IPS DF 6.9 (cell line): ENCODE results near the gene PTGFRN.
"Not testable (repeated sequence)": the region's sequence is repeated elsewhere in the genome, so short reads cannot be mapped to it uniquely, and the experiment has no call there.

ENCODE experiments used
- DNase-seq: peaks from one replicate; pipeline ENCODE4 v3.0.0-alpha.2; 2013; ENCODE audit warnings: low read depth, low spot score
- H3K27ac ChIP-seq: one replicate; pipeline ENCODE4 v1.5.1; 2013; ENCODE audit warnings: low read length, control low read depth
- H3K27me3 ChIP-seq: 2 replicates; pipeline ENCODE4 v1.6.1; 2013; ENCODE audit warnings: mild to moderate bottlenecking, low read length; ENCODE audit not compliant: control insufficient read depth, insufficient read depth
- H3K36me3 ChIP-seq: 2 replicates; pipeline ENCODE4 v1.6.1; 2013; ENCODE audit warnings: low read length; ENCODE audit not compliant: control insufficient read depth, insufficient read depth
- H3K4me1 ChIP-seq: 2 replicates; pipeline ENCODE4 v1.6.1; 2013; ENCODE audit warnings: low read length; ENCODE audit not compliant: control insufficient read depth, insufficient read depth
- H3K4me3 ChIP-seq: 2 replicates; pipeline ENCODE4 v1.5.1; 2013; ENCODE audit warnings: mild to moderate bottlenecking, low read length
- H3K9me3 ChIP-seq: 2 replicates; pipeline ENCODE4 v1.6.1; 2013; ENCODE audit warnings: low read length, inconsistent platforms; ENCODE audit not compliant: control insufficient read depth, insufficient read depth
- WGBS: extraction: QIAGEN DNeasy Blood & Tissue Kit; methylation state at CpG from one replicate; pipeline ENCODE4 v1.1.7; 2013; ENCODE audit warnings: mixed read lengths, missing lambda C conversion rate; ENCODE audit not compliant: insufficient read length, insufficient coverage; 5-methylcytosine and 5-hydroxymethylcytosine counted together

PTGFRN gene

DNA sequence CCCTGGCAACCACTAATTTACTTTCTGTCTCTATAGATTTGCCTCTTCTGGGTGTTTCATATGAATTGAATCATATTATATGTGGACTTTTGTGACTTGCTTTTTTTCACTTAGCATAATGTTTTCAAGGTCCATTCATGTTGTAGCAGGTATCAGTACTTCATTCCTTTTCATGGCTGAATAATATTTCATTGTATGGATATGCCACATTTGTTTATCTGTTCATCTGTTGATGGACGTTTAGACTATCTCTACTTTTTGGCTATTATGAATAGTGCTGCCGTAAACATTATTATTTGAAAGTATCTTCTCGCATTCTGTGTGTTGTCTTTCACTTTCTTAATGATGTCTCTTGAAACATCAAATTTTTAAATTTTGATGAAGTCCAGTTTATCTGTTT lies 59.0 kb downstream of the PTGFRN start:
- Histone ChIP-seq H3K27ac (no peak overlapping the region), H3K27me3 (no peaks in the 10 kb centered on the region), H3K9me3 (no peaks in the 10 kb centered on the region), H3K4me1 (no peaks in the 10 kb centered on the region), H3K36me3 (peaks cover 2% of the 10 kb centered on the region; the same call in 1 of the 2 replicates), H3K4me3 (no peak overlapping the region)
- no peak for DNase-seq
- WGBS = no CpG with 5 or more reads among the region's 3 CpGs

DNA sequence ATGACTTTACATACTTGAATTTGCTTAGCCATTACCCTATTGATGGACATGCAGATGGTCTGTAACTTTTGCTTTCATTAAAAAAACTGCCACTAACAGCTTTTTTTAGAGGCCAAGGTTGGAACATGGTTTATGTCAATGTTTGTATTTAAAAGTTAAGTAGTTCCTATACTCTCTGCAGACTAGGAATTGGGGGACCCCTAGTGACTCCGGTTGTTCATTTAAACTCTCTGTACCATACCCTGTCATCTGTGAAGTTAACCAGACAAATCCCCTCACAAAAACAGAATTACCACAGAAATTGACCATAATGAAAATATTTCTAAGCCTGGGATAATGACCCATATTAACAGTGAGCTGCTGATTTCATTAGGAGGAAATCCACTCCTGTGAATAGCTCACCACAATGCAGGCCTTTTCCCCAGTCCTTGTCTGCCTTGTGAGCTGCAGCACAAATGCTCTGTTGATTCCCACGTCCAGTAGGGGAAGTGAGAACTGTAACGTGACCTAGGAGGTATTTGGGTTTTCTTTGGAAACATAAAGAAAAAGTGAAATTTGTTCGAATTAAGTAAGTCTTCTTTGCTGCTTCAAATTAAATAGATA lies 61.6 kb downstream of the PTGFRN start:
- H3K36me3 ChIP-seq = peaks cover 7% of the 10 kb centered on the region; the same call in 1 of the 2 replicates
- peaks cover 5% of the 10 kb centered on the region for H3K9me3 ChIP-seq
- H3K4me1 ChIP-seq = no peaks in the 10 kb centered on the region
- H3K27me3 ChIP-seq = no peaks in the 10 kb centered on the region
- no peak for DNase-seq
- H3K27ac ChIP-seq = no peak overlapping the region
- no CpG with 5 or more reads among the region's 4 CpGs for WGBS
- no peak overlapping the region for H3K4me3 ChIP-seq

DNA sequence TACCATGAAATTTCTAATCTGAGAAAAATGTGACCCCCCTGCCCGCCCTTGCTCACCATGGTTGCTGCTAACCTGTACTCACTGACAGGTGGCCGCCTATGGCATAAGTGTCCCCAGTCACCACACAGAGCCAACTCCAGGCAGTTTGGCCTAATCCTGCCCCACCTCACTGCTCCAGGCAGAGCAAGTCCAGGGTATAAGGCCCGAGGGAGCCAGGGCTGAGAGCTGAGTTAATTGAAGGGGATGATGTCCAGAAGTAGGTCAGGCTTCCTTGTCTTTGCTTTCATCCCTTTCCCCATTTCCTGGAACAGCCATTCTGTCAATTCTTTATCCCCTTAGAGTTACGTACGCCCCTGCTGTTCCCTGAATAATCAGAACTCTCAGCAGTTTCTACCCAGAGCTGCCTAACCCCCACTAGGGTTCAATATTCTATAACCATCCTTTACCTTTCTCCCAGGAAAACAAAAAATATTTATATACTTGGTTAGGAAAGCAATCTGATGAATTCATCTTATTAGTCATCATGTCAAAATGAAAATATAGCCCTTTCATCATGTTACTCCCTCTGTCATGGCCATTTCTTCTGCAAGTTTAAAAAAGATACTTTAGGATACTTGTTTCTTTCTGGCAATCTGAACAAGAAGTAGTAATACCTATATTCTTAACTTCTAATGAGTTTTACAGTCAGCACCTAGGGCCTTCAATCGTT lies 62.4 kb downstream of the PTGFRN start:
- Histone ChIP-seq H3K36me3 (peaks cover 7% of the 10 kb centered on the region; the same call in 1 of the 2 replicates), H3K27me3 (no peaks in the 10 kb centered on the region), H3K4me3 (no peak overlapping the region), H3K9me3 (peaks cover 5% of the 10 kb centered on the region), H3K4me1 (no peaks in the 10 kb centered on the region), H3K27ac (no peak overlapping the region)
- no CpG with 5 or more reads among the region's 6 CpGs for WGBS
- DNase-seq = no peak

DNA sequence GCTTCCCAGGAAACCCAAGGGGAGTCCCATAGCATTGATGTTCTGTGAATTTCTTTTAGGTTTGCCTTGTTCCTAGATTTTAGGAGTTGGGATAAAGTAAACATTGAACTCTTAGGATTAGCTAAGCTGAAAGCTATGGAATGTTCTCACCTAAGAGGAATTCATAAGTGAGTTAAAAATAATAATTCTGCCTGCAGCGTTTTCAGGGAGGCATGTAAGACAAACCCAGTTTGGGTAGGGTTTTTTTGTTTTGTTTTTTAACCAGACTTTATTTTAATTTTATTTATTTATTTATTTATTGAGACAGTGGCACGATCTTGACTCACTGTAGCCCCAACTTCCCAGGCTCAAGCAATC lies 62.9 kb downstream of the PTGFRN start:
- Histone ChIP-seq H3K9me3 (peaks cover 5% of the 10 kb centered on the region), H3K4me3 (no peak overlapping the region), H3K36me3 (peaks cover 7% of the 10 kb centered on the region; the same call in 1 of the 2 replicates), H3K27ac (no peak overlapping the region), H3K27me3 (no peaks in the 10 kb centered on the region), H3K4me1 (no peaks in the 10 kb centered on the region)
- WGBS = no CpG with 5 or more reads among the region's 2 CpGs
- no peak for DNase-seq

DNA sequence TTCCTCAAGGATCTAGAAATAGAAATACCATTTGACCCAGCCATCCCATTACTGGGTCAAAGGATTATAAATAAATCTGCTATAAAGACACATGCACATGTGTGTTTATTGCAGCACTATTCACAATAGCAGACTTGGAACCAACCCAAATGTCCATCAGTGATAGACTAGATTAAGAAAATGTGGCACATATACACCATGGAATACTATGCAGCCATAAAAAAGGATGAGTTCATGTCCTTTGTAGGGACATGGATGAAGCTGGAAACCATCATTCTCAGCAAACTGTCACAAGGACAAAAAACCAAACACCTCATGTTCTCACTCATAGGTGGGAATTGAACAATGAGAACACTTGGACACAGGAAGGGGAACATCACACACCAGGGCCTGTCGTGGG lies 70.6 kb downstream of the PTGFRN start:
- H3K9me3 ChIP-seq, H3K4me3 ChIP-seq, H3K27ac ChIP-seq, H3K36me3 ChIP-seq, H3K27me3 ChIP-seq, DNase-seq, H3K4me1 ChIP-seq: not testable (repeated sequence)
- no CpG with 5 or more reads among the region's 1 CpG for WGBS

DNA sequence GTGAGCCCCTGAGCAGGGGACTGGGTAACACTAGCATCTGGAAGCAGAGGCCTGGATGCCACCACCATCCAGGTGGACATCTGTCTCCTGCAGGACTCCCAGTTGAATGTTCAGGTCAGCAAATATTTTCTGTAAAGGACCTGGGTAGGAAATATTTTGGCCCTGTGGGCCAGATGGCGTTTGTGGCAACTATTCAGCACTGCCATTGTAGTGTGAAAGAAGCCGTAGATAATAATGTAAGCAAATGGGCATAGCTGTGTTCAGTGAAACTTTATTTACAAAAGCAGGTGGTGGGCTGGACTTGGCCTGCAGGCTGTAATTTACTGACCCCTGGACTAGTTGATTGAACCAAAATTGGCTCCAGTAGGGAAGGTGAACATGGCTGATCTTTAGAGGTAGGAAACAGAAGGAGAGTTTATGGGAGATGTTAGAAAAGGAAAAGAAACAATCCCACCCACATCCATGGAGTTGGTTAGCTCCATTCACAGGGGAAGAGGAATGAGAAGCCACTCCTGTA lies 71.9 kb downstream of the PTGFRN start:
- no peaks in the 10 kb centered on the region for H3K36me3 ChIP-seq

DNA sequence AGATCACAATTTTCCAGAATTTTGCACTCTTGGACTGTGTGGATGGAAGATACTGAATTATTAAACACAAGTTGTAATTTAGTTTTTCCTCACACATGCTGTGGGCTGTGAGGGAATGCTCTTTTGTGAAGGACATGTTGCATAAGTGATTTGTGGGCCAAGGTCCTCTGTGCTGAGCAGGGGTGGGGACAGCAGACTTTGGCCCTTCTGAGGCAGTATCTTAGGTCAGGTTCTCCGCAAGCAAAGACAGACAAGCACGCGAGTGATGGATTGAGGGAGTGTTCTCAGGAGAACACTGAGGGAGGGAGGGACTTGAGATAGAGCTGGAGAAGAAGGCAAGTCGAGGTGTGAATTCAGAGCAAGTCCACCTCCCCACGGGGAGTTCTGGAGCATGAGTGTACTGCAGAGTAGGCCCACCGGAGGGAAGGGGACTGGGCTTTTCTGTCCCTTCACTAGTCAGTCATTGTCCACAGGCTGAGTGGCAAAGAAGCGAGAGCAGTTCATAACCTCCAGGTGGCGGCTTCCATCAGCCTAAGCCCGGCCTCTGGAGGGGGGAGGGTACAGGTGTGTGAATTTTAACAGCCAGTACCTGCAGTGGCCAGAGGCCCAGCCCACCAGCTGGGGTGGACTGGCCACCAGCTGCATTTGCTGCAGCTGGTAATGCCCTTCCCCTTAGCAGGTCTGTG lies 72.7 kb downstream of the PTGFRN start:
- Histone ChIP-seq H3K9me3 (no peaks in the 10 kb centered on the region), H3K36me3 (no peaks in the 10 kb centered on the region), H3K27ac (no peak overlapping the region), H3K4me1 (peaks cover 3% of the 10 kb centered on the region; the same call in 1 of the 2 replicates), H3K4me3 (no peak overlapping the region), H3K27me3 (no peaks in the 10 kb centered on the region)
- no CpG with 5 or more reads among the region's 9 CpGs for WGBS
- peak; percentile 11 for DNase-seq

More for the DNA sequence above, 71.9 kb downstream of the PTGFRN start:
- no peak overlapping the region for H3K27ac ChIP-seq
- no peaks in the 10 kb centered on the region for H3K9me3 ChIP-seq
- DNase-seq = no peak
- peaks cover 3% of the 10 kb centered on the region; the same call in 1 of the 2 replicates for H3K4me1 ChIP-seq
- no CpG with 5 or more reads among the region's 2 CpGs for WGBS
- no peaks in the 10 kb centered on the region for H3K27me3 ChIP-seq
- no peak overlapping the region for H3K4me3 ChIP-seq

DNA sequence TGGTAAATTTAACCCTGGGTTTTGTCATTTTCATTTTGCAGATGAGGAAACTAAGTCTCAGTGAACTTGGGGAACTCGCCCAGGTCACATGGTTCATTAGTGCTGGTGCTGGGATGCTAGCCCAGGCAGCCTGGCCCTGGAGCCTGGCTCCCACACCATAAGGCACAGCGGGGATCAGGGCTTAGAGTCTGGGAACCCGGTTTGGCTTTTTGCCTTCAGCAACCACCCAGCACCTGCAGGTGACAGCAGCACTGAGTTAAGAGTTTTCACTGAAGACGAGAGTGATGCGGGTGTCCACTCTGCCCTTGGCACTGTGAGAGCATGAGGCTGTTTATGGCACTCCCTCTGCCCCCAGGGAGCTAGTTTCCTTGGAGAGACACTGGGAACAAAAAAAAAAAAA lies 73.4 kb downstream of the PTGFRN start:
- H3K36me3 ChIP-seq = no peaks in the 10 kb centered on the region
- no peaks in the 10 kb centered on the region for H3K9me3 ChIP-seq
- no peak for DNase-seq
- H3K27me3 ChIP-seq = no peaks in the 10 kb centered on the region
- no CpG with 5 or more reads among the region's 5 CpGs for WGBS
- H3K27ac ChIP-seq = no peak overlapping the region
- peaks cover 3% of the 10 kb centered on the region; the same call in 1 of the 2 replicates for H3K4me1 ChIP-seq
- no peak overlapping the region for H3K4me3 ChIP-seq

DNA sequence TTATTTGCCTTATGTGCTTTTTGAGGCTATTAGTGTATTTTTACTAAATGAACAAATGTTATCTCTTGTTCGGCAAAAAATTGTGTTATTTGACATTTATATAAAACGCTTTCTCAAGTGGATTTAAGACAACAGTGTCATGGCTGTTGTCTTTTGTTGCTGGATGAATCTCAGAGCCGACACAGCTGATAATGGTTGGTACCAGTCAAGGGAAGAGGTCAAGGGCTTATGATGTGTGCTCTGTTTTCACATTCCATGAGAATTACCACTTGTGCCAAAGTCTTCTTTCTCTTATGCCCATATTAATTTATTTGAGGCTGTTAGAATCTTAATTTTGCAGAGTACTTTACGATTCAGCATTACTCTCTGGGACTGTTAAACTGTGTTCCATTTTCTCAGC lies 74.0 kb downstream of the PTGFRN start:
- Histone ChIP-seq H3K36me3 (no peaks in the 10 kb centered on the region), H3K27ac (no peak overlapping the region), H3K9me3 (no peaks in the 10 kb centered on the region), H3K27me3 (no peaks in the 10 kb centered on the region), H3K4me3 (no peak overlapping the region), H3K4me1 (peaks cover 3% of the 10 kb centered on the region; the same call in 1 of the 2 replicates)
- WGBS = no CpG with 5 or more reads among the region's 4 CpGs
- no peak for DNase-seq

DNA sequence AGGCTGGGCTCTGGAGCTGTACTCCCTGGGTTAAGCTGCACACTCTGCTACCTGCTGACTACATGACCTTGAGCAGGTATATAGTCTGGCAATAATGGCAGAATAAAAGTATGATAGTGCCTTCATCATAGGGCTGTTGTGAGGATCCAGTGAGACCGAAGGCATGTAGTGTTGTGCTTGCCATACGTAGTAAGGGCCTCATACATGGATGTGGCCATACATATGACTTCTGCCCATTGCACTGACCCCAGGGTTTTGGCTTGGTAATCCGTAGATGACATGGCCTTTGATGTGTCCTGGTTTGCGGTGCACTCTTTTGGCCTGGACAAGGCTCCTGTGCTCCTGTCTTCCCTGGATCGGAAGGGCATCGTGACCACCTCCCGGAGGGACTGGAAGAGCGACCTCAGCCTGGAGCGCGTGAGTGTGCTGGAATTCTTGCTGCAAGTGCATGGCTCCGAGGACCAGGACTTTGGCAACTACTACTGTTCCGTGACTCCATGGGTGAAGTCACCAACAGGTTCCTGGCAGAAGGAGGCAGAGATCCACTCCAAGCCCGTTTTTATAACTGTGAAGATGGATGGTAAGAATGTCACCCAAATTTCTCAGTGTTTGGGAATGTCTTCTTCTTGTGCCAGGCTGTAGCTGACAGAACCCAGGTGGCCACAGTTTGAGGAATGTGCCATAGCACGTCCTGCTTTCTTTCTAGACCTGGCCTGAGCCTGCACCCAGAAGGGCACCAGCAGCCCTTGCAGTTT lies 74.9 kb downstream of the PTGFRN start:
- DNase-seq = no peak
- WGBS = no CpG with 5 or more reads among the region's 14 CpGs
- no peaks in the 10 kb centered on the region for H3K27me3 ChIP-seq

More for the DNA sequence above, 74.9 kb downstream of the PTGFRN start:
- Histone ChIP-seq H3K4me3 (no peak overlapping the region), H3K4me1 (peaks cover 3% of the 10 kb centered on the region; the same call in 1 of the 2 replicates), H3K27ac (no peak overlapping the region), H3K9me3 (no peaks in the 10 kb centered on the region), H3K36me3 (no peaks in the 10 kb centered on the region)
